Ovary (tissue), 9 donors: ENCODE results near the gene BCL2A1. TPM values are rescaled to one million over a fixed set of nuclear protein-coding genes. Genes with fewer than 3 reads are reported as not detected.

ENCODE experiments used
- DNase-seq, 5 donors: peaks; one replicate each; pipeline ENCODE4 v3.0.0-alpha.2; 2019 to 2020
- H3K27ac ChIP-seq, 2 donors: fragments of 200-600 bp; one replicate each; pipeline versions ENCODE4 v1.5.1 to v1.8.0; 2019 to 2022
- H3K27me3 ChIP-seq: fragments of 200-600 bp; one replicate; pipeline ENCODE4 v1.8.0; 2022
- H3K36me3 ChIP-seq: fragments of 200-600 bp; sonication (generic); one replicate; pipeline ENCODE4 v1.5.1; 2019
- H3K4me1 ChIP-seq: one replicate; pipeline ENCODE4 v1.8.1; 2013; ENCODE audit warnings: mild to moderate bottlenecking, moderate library complexity; ENCODE audit not compliant: insufficient read depth
- H3K4me3 ChIP-seq: fragments of 200-600 bp; sonication (generic); one replicate; pipeline ENCODE4 v1.5.1; 2017
- H3K9me3 ChIP-seq, 2 donors: fragments of 200-600 bp in 1 of 2; sonication (generic) in 1 of 2; one replicate each; pipeline versions ENCODE4 v1.5.1 to v1.8.1; 2013 to 2019; ENCODE audit warnings: mild to moderate bottlenecking in 1 of 2, moderate library complexity in 1 of 2
- EP300 ChIP-seq: sonication (generic); formaldehyde crosslinking; IDR thresholded peaks from one replicate; pipeline ENCODE4 v1.6.1; 2017; ENCODE audit warnings: antibody characterized with exemption
- POLR2A ChIP-seq: fragments of 450-650 bp; IDR thresholded peaks from one replicate; pipeline ENCODE4 v1.6.1; 2017; ENCODE audit warnings: antibody characterized with exemption, mild to moderate bottlenecking, moderate library complexity
- WGBS, 3 donors: extraction: QIAGEN DNeasy Blood & Tissue Kit in 1 of 3; methylation state at CpG; one replicate each; pipeline versions ENCODE4 v1.1.5 to v1.1.7; 2013 to 2017; 5-methylcytosine and 5-hydroxymethylcytosine counted together
- intact Hi-C, 4 donors: fragments of 100-400 bp; cut with DNase I; formaldehyde crosslinking; loops; one replicate each; pipeline versions ENCODE4 v1.11.0 to v1.15.1; 2022 to 2023
- polyA plus RNA-seq, 2 donors: library from polyadenylated mRNA; stranded (reverse); fragments of 200-250 nt in 1 of 2; fragments of 350-450 nt in 1 of 2; fragmentation: Illumina TruSeq in 1 of 2; extraction: RNeasy Lipid Tissue Mini Kit (QIAGEN cat#74804) in 1 of 2; gene quantifications; one replicate each; pipeline ENCODE4 v1.2.3, GENCODE V29; 2013 to 2014
- total RNA-seq, 7 donors: library from RNA; depleted of rRNA in 2 of 7; stranded (reverse); fragments of >200 nt in 2 of 7; fragmentation: NEBNext Ultra II Directional in 3 of 7; extraction: Animal tissue kit (Norgen Biotek cat#: 25700) in 3 of 7; gene quantifications; one replicate each; pipeline versions ENCODE4 v1.1.0 to v1.2.4, GENCODE V29; 2016 to 2023
- TF ChIP-seq, protein P1 (sequence below), 3 donors: fragments of 450-650 bp in 2 of 3; fragments of 200-600 bp in 1 of 3; IDR thresholded peaks; one replicate each; pipeline versions ENCODE4 v1.5.1 to v1.8.0; 2016 to 2022; ENCODE audit warnings: antibody characterized with exemption in 3 of 3, mild to moderate bottlenecking in 1 of 3
- donor health status: DM: no; HTN: no; CAD: no; lungs with moderate emphysema.
- donor health status: DM: no; HTN: no; CAD: no.
- donor health status: Bipolar disorder and iron deficiency.
- donor health status: DM: yes; HTN: yes; CAD: no.
- donor health status: DM: no; HTN: no; CAD: no.
- donor health status: DM: yes; HTN: yes; CAD: no.

The BCL2A1 gene
- total and polyA plus RNA-seq, 9 donors, result 0.48 to 4.0 (median 1.2) TPM; not detected in 1

DNA sequence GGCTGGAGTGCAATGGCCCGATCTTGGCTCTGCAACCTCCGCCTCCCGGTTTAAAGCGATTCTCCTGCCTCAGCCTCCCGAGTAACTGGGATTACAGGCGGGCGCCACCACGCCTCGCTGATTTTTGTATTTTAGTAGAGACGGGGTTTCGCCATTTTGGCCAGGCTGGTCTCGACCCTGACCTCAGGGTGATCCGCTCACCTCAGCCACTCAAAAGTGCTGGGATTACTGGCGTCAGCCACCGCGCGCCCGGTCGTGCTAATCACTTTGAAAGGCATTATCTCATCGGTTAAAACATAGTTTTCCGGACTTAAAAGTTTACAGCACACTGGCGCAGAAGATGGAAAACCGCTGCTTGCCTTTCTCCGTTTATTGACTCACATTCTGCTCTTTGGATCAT is 46.6 kb downstream of the BCL2A1 start:
- TF ChIP-seq, protein P1, sequence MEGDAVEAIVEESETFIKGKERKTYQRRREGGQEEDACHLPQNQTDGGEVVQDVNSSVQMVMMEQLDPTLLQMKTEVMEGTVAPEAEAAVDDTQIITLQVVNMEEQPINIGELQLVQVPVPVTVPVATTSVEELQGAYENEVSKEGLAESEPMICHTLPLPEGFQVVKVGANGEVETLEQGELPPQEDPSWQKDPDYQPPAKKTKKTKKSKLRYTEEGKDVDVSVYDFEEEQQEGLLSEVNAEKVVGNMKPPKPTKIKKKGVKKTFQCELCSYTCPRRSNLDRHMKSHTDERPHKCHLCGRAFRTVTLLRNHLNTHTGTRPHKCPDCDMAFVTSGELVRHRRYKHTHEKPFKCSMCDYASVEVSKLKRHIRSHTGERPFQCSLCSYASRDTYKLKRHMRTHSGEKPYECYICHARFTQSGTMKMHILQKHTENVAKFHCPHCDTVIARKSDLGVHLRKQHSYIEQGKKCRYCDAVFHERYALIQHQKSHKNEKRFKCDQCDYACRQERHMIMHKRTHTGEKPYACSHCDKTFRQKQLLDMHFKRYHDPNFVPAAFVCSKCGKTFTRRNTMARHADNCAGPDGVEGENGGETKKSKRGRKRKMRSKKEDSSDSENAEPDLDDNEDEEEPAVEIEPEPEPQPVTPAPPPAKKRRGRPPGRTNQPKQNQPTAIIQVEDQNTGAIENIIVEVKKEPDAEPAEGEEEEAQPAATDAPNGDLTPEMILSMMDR (IDR thresholded peaks at IDR 0.05), result no peak
- TF ChIP-seq EP300, result no peak
- no peak for TF ChIP-seq POLR2A
- Histone ChIP-seq H3K4me3 (peak overlapping the region; percentile 61), H3K36me3 (no peaks in the 10 kb centered on the region), H3K4me1 (peaks cover 6% of the 10 kb centered on the region), H3K27me3 (no peaks in the 10 kb centered on the region), H3K9me3 (peaks cover 0 to 12% of the 10 kb centered on the region in 2 donors), H3K27ac (peak overlapping the region in 1 of 2 donors; percentile 96)
- WGBS, 3 donors, result 89 to 91% (median 89%) methylated on average over 24 of the region's 24 CpGs
- DNase-seq, result peak in 4 of 5 donors; percentile 15 to 49 (median 42)
- intact Hi-C loops, result no loop called here

- no peaks in the 10 kb centered on the region for H3K36me3 ChIP-seq
- H3K4me3 ChIP-seq, result peak overlapping the region; percentile 61
- no peaks in the 10 kb centered on the region for H3K27me3 ChIP-seq
- peaks cover 6% of the 10 kb centered on the region for H3K4me1 ChIP-seq
- 0 to 1% (median 0%) methylated on average over 45 to 68 of the region's 68 CpGs for WGBS, 3 donors
- TF ChIP-seq EP300 (no peak), POLR2A (peak; percentile 74)
- TF ChIP-seq, protein P1 (IDR thresholded peaks at IDR 0.05), result peak in 1 of 3 donors; percentile 10
- intact Hi-C loops, result no loop called here
- H3K27ac ChIP-seq, result peak overlapping the region; percentile 96
- DNase-seq, result peak; percentile 91 to 96 (median 92)
- H3K9me3 ChIP-seq, result peaks cover 0 to 12% of the 10 kb centered on the region in 2 donors
Observed at GRCh38 chr15:79923515-79924169, 47.4 kb downstream of the BCL2A1 start.

DNA sequence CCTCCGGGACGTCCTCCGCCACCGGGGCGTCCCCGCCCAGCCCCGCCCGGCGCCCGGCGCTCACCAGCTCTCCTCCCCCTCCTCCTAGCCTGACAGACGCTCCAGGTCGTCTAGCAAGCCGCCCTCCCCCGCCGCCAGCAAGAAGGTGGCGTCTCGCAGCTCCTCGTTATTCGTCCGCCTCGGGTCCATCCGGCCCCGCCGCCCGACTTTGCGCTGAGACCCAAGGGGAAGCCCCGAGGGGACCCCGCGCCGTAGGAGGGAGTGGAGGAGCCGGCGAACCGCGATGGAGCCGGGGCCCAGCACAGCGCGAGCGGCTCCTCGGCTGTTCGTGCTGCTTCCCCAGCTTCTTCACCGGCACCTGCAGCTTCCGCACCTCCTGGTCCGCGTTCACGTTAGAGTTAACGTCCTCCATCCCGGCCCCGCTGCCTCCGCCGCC is 47.9 kb downstream of the BCL2A1 start:
- H3K27me3 ChIP-seq, result no peaks in the 10 kb centered on the region
- H3K4me3 ChIP-seq, result peak overlapping the region; percentile 61
- peak in 4 of 5 donors; percentile 47 to 69 (median 57) for DNase-seq
- peaks cover 0 to 12% of the 10 kb centered on the region in 2 donors for H3K9me3 ChIP-seq
- H3K36me3 ChIP-seq, result no peaks in the 10 kb centered on the region
- 0 to 1% (median 1%) methylated on average over 27 to 51 of the region's 51 CpGs for WGBS, 3 donors
- no peak for TF ChIP-seq POLR2A
- TF ChIP-seq, protein P1 (IDR thresholded peaks at IDR 0.05), result no peak
- TF ChIP-seq EP300, result no peak
- intact Hi-C loops, result no loop called here
- peaks cover 6% of the 10 kb centered on the region for H3K4me1 ChIP-seq
- H3K27ac ChIP-seq, result peak overlapping the region; percentile 96

DNA sequence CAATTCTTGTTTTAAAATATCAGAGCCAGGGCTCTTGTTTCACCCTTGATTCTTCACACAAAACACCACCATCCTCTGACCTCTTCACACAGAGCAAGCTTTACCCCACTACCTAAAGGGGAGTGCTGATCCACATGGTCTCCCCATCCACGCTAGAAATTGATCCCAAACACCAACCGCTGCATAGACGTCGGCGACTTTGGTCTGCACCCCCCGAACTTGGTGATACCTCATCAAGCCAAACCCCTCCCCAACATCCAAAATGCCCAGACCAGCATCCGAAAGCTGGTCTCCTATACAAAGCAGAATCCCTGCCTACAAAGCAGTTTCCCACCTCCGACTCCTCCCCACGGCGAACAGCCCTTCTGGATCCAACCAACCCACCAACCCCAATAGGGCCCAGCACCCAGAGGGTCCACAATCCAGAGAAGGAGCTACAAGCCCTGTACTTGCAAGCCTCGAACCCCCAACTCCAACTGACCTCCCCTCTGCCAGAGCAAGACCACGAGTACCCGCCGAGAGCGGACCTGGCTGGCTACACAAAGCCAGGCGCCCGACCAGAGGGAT is 48.4 kb downstream of the BCL2A1 start:
- DNase-seq, result no peak
- WGBS, 3 donors, result 19 to 25% (median 22%) methylated on average over 16 to 17 of the region's 17 CpGs
- peak overlapping the region; percentile 96 for H3K27ac ChIP-seq
- no peaks in the 10 kb centered on the region for H3K27me3 ChIP-seq
- H3K9me3 ChIP-seq, result peaks cover 0 to 12% of the 10 kb centered on the region in 2 donors
- peak overlapping the region; percentile 61 for H3K4me3 ChIP-seq
- TF ChIP-seq POLR2A (no peak), EP300 (no peak)
- TF ChIP-seq, protein P1 (IDR thresholded peaks at IDR 0.05), result no peak
- peaks cover 6% of the 10 kb centered on the region for H3K4me1 ChIP-seq
- no peaks in the 10 kb centered on the region for H3K36me3 ChIP-seq
- intact Hi-C loops, result no loop called here
